ENCODE results near the gene LIMS1.

LIMS1 gene

GRCh38 chr2:108613261-108614042, 79.2 kb downstream of the LIMS1 start:
- FAIRE-seq = no peak
- no peak for DNase-seq (ENCODE audit: low spot score)

- DNase-seq (ENCODE audit: low spot score) (no peak), FAIRE-seq (no peak)
Measured at GRCh38 chr2:108614043-108614545, 79.8 kb downstream of the LIMS1 start.

- DNase-seq (ENCODE audit: low spot score) (no peak), FAIRE-seq (no peak)
Measured at GRCh38 chr2:108614659-108615058, 80.4 kb downstream of the LIMS1 start.

- DNase-seq (ENCODE audit: low spot score) (peak; percentile 34), FAIRE-seq (no peak)
Measured at GRCh38 chr2:108615480-108616090, 81.3 kb downstream of the LIMS1 start.

- DNase-seq (ENCODE audit: low spot score) = peak; percentile 48
- FAIRE-seq = no peak
Measured at GRCh38 chr2:108616318-108616717, 82.0 kb downstream of the LIMS1 start.

GRCh38 chr2:108616751-108617161, 82.5 kb downstream of the LIMS1 start:
- DNase-seq (ENCODE audit: low spot score) (peak; percentile 74), FAIRE-seq (peak; percentile 97)

- DNase-seq (ENCODE audit: low spot score) = no peak
- FAIRE-seq = no peak
Measured at GRCh38 chr2:108617617-108618016, 83.3 kb downstream of the LIMS1 start.

- FAIRE-seq (no peak), DNase-seq (ENCODE audit: low spot score) (no peak)
Measured at GRCh38 chr2:108619925-108620620, 85.8 kb downstream of the LIMS1 start.

GRCh38 chr2:108620656-108621055, 86.4 kb downstream of the LIMS1 start:
- DNase-seq (ENCODE audit: low spot score) = no peak
- no peak for FAIRE-seq

- DNase-seq (ENCODE audit: low spot score) = peak; percentile 84
- FAIRE-seq = peak; percentile 86
Measured at GRCh38 chr2:108621087-108621559, 86.9 kb downstream of the LIMS1 start.

GRCh38 chr2:108621687-108622681, 87.7 kb downstream of the LIMS1 start:
- no peak for DNase-seq (ENCODE audit: low spot score)
- FAIRE-seq = no peak

- FAIRE-seq (no peak), DNase-seq (ENCODE audit: low spot score) (no peak)
Measured at GRCh38 chr2:108623616-108624015, 89.3 kb downstream of the LIMS1 start.

GRCh38 chr2:108625186-108625827, 91.0 kb downstream of the LIMS1 start:
- FAIRE-seq (no peak), DNase-seq (ENCODE audit: low spot score) (no peak)

- FAIRE-seq = no peak
- DNase-seq (ENCODE audit: low spot score) = no peak
Measured at GRCh38 chr2:108625828-108626195, 91.5 kb downstream of the LIMS1 start.

GRCh38 chr2:108626995-108627394, 92.7 kb downstream of the LIMS1 start:
- DNase-seq (ENCODE audit: low spot score) (no peak), FAIRE-seq (no peak)

GRCh38 chr2:108627911-108628567, 93.8 kb downstream of the LIMS1 start:
- no peak for DNase-seq (ENCODE audit: low spot score)
- no peak for FAIRE-seq

GRCh38 chr2:108628936-108629335, 94.7 kb downstream of the LIMS1 start:
- DNase-seq (ENCODE audit: low spot score) (no peak), FAIRE-seq (no peak)

GRCh38 chr2:108629417-108629816, 95.1 kb downstream of the LIMS1 start:
- no peak for FAIRE-seq

GRCh38 chr2:108630567-108631405, 96.5 kb downstream of the LIMS1 start:
- no peak for DNase-seq (ENCODE audit: low spot score)
- FAIRE-seq = peak; percentile 72

More at GRCh38 chr2:108629417-108629816, 95.1 kb downstream of the LIMS1 start:
- DNase-seq (ENCODE audit: low spot score) = no peak
